Spinal cord (tissue), 10 donors: ENCODE results near the gene CHN2. TPM values are rescaled to one million over a fixed set of nuclear protein-coding genes. Genes with fewer than 3 reads are reported as not detected.

Experiments
- DNase-seq, 6 donors: peaks; one replicate each; pipeline versions ENCODE4 v3.0.0 to v3.0.0-alpha.2; 2013 to 2015; ENCODE audit warnings: low spot score in 6 of 6, low read depth in 4 of 6
- H3K27ac ChIP-seq: one replicate; pipeline ENCODE4 v1.5.1; 2013; ENCODE audit warnings: low read depth, low read length, control low read depth
- H3K27me3 ChIP-seq: one replicate; pipeline ENCODE4 v1.6.1; 2013; ENCODE audit warnings: low read length; ENCODE audit not compliant: control insufficient read depth, insufficient read depth
- H3K36me3 ChIP-seq: one replicate; pipeline ENCODE4 v1.6.1; 2013; ENCODE audit warnings: low read length; ENCODE audit not compliant: control insufficient read depth, insufficient read depth
- H3K4me1 ChIP-seq: one replicate; pipeline ENCODE4 v1.6.1; 2013; ENCODE audit warnings: low read length; ENCODE audit not compliant: control insufficient read depth, insufficient read depth
- H3K4me3 ChIP-seq: one replicate; pipeline ENCODE4 v1.5.1; 2013; ENCODE audit warnings: low read depth, low read length, control low read depth
- H3K9me3 ChIP-seq: one replicate; pipeline ENCODE4 v1.6.1; 2013; ENCODE audit warnings: low read length; ENCODE audit not compliant: control insufficient read depth, insufficient read depth
- WGBS: methylation state at CpG from one replicate; pipeline ENCODE4 v1.1.5; 2013; ENCODE audit warnings: missing lambda C conversion rate; ENCODE audit not compliant: insufficient coverage; 5-methylcytosine and 5-hydroxymethylcytosine counted together
- polyA plus RNA-seq, 2 donors: library from polyadenylated mRNA; unstranded; fragments of 120-200 nt; gene quantifications; one replicate each; pipeline ENCODE4 v1.2.1, GENCODE V29; 2013; ENCODE audit not compliant: insufficient read length in 2 of 2
- total RNA-seq, 2 donors: library from RNA; depleted of rRNA in 1 of 2; stranded (reverse); fragments of 120-200 nt in 1 of 2; fragments of >200 nt in 1 of 2; gene quantifications; one replicate each; pipeline versions ENCODE4 v1.2.3 to v1.2.4, GENCODE V29; 2013 to 2014
- donor health status: healthy.

Gene CHN2
- total and polyA plus RNA-seq, 4 donors, result 17.9 to 30.5 (median 21.4) TPM

- 100% methylated on average over 2 of the region's 3 CpGs for WGBS
- no peaks in the 10 kb centered on the region for H3K27me3 ChIP-seq
- H3K4me1 ChIP-seq, result peaks cover 6% of the 10 kb centered on the region
- no peaks in the 10 kb centered on the region for H3K9me3 ChIP-seq
- H3K4me3 ChIP-seq, result no peak overlapping the region
- no peaks in the 10 kb centered on the region for H3K36me3 ChIP-seq
- no peak overlapping the region for H3K27ac ChIP-seq
- no peak for DNase-seq
Observed at GRCh38 chr7:29285861-29286260, 91.3 kb downstream of the CHN2 start.

GRCh38 chr7:29287366-29287765 is 92.8 kb downstream of the CHN2 start:
- Histone ChIP-seq H3K9me3 (no peaks in the 10 kb centered on the region), H3K4me1 (peaks cover 6% of the 10 kb centered on the region), H3K27ac (no peak overlapping the region), H3K36me3 (no peaks in the 10 kb centered on the region), H3K27me3 (no peaks in the 10 kb centered on the region), H3K4me3 (no peak overlapping the region)
- WGBS, result no CpG with 5 or more reads among the region's 1 CpG
- no peak for DNase-seq

DNA sequence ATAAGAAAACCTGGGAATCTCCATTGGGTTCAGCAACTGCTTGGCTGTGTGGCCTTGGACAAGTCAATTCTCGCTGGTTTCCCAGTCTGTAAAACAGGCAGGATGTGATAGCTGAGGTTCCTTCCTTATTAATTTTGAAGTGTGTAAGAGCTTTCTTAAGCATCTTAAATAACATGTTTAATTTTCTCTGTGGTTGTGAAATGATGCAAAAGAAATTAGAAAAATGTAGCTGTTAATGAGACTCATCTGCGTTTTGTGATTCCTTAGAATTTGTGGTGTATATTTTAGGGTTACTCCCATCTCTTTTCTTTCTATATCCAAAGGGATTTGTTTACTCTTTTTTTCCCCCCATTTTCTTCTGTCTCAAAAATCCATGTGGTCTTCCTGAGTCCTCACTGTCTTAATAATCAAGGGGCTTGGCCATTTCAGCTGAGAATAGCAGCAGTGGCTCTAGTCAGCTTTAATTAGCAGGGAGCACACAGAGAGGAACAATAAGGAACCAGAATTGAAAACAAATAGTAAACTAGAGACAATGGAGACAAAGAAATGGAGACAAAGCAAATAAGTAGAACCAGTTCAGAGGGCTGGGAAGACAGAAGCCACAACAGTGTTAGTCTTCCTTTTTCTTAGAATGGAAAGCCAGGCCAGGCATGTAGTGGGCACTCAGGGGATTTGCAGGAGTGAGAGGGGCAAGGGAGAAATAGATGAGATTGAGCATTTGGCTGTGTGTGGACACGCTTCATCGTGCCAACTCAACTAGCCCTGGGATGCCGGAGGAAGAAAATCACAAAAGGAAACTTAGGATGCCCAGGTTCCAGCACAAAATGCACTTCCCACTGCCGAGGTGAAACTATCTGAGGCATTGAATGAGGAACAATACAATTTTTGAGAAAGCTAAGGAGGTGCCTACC is 93.9 kb downstream of the CHN2 start:
- WGBS, result 15% methylated on average over 4 of the region's 6 CpGs
- no peak overlapping the region for H3K4me3 ChIP-seq
- H3K9me3 ChIP-seq, result no peaks in the 10 kb centered on the region
- no peaks in the 10 kb centered on the region for H3K36me3 ChIP-seq
- no peaks in the 10 kb centered on the region for H3K27me3 ChIP-seq
- peaks cover 10% of the 10 kb centered on the region for H3K4me1 ChIP-seq
- no peak for DNase-seq
- no peak overlapping the region for H3K27ac ChIP-seq

DNA sequence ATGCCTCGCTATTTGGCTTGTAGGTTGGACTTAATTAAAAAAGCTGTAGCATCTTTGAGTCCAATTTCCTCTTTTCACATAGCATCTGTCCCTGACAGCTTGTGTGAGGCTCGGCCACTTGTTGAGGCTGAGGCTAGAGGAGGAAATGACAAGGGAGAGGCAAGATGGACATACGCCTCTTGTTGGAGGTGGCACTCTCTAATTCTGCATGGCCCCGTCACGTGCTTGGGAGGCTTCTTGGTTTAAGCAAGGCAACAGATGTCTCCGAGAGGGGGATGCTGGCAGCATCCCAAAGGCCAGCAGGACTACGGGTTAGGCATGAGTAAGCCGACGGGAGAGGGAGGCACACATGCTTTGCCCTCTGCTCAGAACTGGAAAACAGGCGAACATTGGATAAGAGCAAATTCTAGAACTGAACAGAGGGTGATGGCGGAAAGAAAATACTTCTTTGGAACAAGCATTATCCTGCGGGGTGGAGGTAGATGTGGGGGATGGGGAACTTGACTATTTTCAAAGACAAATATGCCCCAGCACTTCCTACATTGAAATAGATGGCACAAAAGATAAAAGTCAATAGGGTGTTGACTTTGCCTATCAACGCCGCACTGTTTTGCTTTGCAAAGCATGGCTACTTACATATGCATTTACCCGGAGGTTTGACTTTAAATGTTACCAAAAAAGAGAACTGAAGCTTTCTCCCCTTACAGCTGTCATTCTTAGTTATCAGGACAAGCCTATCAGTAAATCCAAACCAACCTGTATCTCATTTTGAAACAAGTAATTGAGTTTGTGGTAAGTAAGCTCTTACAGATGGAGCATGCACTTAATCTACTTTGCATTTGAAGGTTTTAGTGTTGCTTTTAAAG is 94.8 kb downstream of the CHN2 start:
- Histone ChIP-seq H3K9me3 (no peaks in the 10 kb centered on the region), H3K4me1 (peaks cover 10% of the 10 kb centered on the region), H3K4me3 (no peak overlapping the region), H3K36me3 (no peaks in the 10 kb centered on the region), H3K27me3 (no peaks in the 10 kb centered on the region), H3K27ac (no peak overlapping the region)
- peak in 3 of 6 donors; percentile 13 to 95 (median 70) for DNase-seq
- WGBS, result 50% methylated on average over 10 of the region's 15 CpGs

DNA sequence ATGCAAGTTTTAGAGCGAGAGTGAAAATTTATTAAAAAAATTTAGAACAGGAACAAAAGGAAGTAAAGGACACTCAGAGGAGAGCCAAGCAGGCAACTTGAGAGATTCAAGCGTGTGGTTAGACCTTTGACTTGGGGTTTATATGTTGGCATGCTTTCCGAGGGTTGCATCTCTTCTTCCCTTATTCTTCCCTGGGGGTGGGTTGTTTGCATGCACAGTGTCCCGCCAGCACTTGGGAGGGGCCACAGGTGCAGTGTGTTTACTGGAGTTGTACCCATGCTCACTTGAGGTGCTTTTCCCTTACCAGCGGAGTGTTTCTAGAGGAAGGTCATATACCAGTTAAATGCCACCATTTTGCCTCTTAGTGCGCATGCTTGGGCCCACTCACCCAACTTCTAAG is 96.3 kb downstream of the CHN2 start:
- Histone ChIP-seq H3K4me3 (no peak overlapping the region), H3K27me3 (no peaks in the 10 kb centered on the region), H3K27ac (no peak overlapping the region), H3K9me3 (no peaks in the 10 kb centered on the region), H3K36me3 (no peaks in the 10 kb centered on the region), H3K4me1 (peaks cover 10% of the 10 kb centered on the region)
- no peak for DNase-seq
- 100% methylated on average over 2 of the region's 6 CpGs for WGBS

DNA sequence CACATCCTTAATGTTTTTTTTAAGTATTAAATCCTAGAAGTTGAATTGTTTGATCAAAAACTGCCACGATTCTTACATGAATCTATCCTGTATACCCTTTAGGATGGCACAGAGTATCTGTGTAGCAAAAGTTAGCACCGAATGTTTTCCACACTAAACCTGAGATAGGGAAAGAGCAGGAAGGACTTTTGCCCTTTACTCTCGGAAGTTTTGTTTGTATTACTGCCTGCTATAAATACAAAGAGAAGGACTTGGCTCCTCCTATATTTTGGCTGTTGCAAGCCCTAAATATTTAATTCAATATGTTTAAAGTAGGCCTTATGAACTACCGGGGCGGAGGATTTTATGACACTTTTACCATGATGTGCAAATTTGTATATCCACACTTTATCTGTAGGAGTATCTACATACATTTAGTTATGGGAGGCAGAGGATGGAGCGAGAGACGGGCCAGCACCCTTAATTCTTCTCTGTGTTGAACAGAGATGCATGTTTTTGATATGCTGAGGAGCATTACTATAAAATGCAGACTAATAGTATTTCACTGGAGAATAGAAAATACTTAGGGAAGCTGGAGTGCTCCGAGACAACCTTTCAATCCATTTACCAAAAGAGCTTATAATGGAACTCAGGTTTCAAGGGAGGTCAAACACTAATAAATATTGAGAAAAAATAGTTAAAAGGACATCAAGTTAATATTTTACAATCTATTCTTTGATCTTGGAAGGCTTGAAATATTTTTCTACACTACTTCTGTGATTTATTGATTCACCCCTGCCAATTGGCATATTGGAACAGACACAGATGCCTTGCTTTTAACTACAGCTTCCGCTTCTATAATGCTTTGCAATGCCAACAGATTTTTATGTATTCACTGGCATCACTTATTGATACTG is 97.4 kb downstream of the CHN2 start:
- Histone ChIP-seq H3K4me3 (no peak overlapping the region), H3K9me3 (no peaks in the 10 kb centered on the region), H3K27ac (no peak overlapping the region), H3K27me3 (no peaks in the 10 kb centered on the region), H3K4me1 (peaks cover 10% of the 10 kb centered on the region), H3K36me3 (no peaks in the 10 kb centered on the region)
- no CpG with 5 or more reads among the region's 9 CpGs for WGBS
- DNase-seq, result peak in 2 of 6 donors; percentile 52 to 67

DNA sequence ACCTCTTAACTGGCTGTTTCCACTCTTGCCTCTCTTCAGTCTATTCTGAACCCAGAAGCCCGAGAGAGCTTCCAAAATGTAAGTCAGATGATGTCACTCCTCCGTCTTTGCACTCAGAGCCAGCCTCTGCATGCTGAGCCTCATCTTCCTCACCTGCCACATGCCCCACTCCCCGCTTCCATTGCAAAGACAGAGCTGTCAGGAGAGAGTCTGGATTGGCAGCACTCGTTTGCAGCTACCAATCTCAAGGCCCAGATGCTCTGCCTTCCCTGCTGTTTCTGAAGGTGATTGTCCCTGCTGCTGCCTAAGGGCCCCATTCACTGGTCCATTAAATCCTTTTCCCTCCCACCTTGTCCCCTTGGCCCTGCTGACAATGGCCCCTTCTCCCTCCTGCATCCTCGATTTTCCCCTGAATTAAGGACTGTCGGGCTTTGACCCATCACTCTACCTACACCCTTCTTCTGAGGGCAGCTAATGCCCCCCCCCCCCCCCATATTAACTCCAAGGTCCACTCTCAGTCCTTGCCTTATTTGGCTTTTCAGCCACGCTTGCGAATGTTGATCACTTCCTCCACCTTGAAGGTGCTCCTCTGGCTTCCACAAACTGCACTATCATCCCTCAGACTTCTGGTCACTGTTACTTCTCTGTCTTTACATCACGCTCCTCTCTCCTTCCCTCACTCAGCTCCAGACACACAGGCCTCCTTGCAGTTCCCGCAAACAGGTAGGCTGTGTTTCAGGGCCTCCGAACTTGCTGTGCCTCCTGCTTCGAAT is 98.5 kb downstream of the CHN2 start:
- no peaks in the 10 kb centered on the region for H3K36me3 ChIP-seq
- H3K4me1 ChIP-seq, result peaks cover 10% of the 10 kb centered on the region
- DNase-seq, result no peak
- H3K27ac ChIP-seq, result no peak overlapping the region
- no peak overlapping the region for H3K4me3 ChIP-seq
- 76% methylated on average over 12 of the region's 12 CpGs for WGBS
- no peaks in the 10 kb centered on the region for H3K9me3 ChIP-seq
- H3K27me3 ChIP-seq, result no peaks in the 10 kb centered on the region

GRCh38 chr7:29296421-29296820 is 101.8 kb downstream of the CHN2 start:
- Histone ChIP-seq H3K36me3 (no peaks in the 10 kb centered on the region), H3K27me3 (no peaks in the 10 kb centered on the region), H3K9me3 (no peaks in the 10 kb centered on the region), H3K4me3 (no peak overlapping the region), H3K27ac (no peak overlapping the region), H3K4me1 (peaks cover 4% of the 10 kb centered on the region)
- DNase-seq, result no peak
